ENCODE results near the gene NUMB. TPM values are rescaled to one million over a fixed set of nuclear protein-coding genes. Genes with fewer than 3 reads are reported as not detected.

Gene NUMB
- total RNA-seq, 1 experiment from 2014 or later = 46.5 TPM

GRCh38 chr14:73238941-73239340 is 219.4 kb downstream of the NUMB start:
- Histone ChIP-seq H3K4ac (ENCODE audit: low read depth, low read length) (no peak overlapping the region), H2BK15ac (ENCODE audit: low read depth, low read length) (no peak overlapping the region), H3K27ac (ENCODE audit: insufficient read length, low read depth, low read length) (no peak overlapping the region), H2BK20ac (ENCODE audit: low read depth, low read length, poor library complexity, severe bottlenecking) (no peak overlapping the region), H2BK12ac (ENCODE audit: insufficient read length, low read depth, low read length) (no peak overlapping the region), H3T11ph (ENCODE audit: low read length) (no peak overlapping the region), H2BK5ac (ENCODE audit: insufficient read length, low read length) (no peak overlapping the region), H3K79me2 (ENCODE audit: insufficient read depth, low read length) (no peaks in the 10 kb centered on the region), H4K91ac (ENCODE audit: insufficient read length, low read depth, low read length) (no peak overlapping the region), H3K18ac (ENCODE audit: insufficient read length, low read depth, low read length) (no peak overlapping the region), H4K8ac (replicated peaks; ENCODE audit: insufficient read length, low read depth, low read length) (no peak overlapping the region), H4K20me1 (ENCODE audit: control insufficient read depth, insufficient read depth, insufficient read length) (no peaks in the 10 kb centered on the region), H3K79me1 (ENCODE audit: insufficient read depth, low read depth, low read length, poor library complexity, severe bottlenecking) (no peaks in the 10 kb centered on the region), H3K14ac (ENCODE audit: insufficient read depth, low read length) (no peak overlapping the region), H3K27me3 (ENCODE audit: insufficient read depth, low read length) (peaks cover 20% of the 10 kb centered on the region), H2AFZ (ENCODE audit: low read length) (no peak overlapping the region), H2BK120ac (ENCODE audit: low read depth, low read length, poor library complexity, severe bottlenecking) (no peak overlapping the region), H3K23me2 (ENCODE audit: insufficient read length, low read depth, low read length, poor library complexity, severe bottlenecking) (peaks cover 16% of the 10 kb centered on the region), H3K23ac (ENCODE audit: insufficient read length, low read depth, low read length) (no peak overlapping the region), H3K9ac (ENCODE audit: extremely low read depth, insufficient read length, low read length) (no peak overlapping the region), H3K56ac (ENCODE audit: insufficient read length, low read depth, low read length) (no peak overlapping the region), H2AK5ac (ENCODE audit: insufficient read length, low read length) (no peak overlapping the region), H3K9me3 (ENCODE audit: control insufficient read depth, low read depth, low read length) (no peaks in the 10 kb centered on the region), H3K4me1 (ENCODE audit: insufficient read depth, low read length) (peaks cover 4% of the 10 kb centered on the region; the same call in 1 of the 2 replicates), H3K4me2 (ENCODE audit: insufficient read depth, insufficient read length, low read length) (peak overlapping the region; percentile 47), H4K5ac (ENCODE audit: insufficient read length, low read depth, low read length) (no peak overlapping the region)
- Mint-ChIP-seq H3K4me3 (peak overlapping the region; percentile 55 to 77), H3K27ac (no peak overlapping the region), H3K4me1 (peaks cover 50 to 59% of the 10 kb centered on the region in 2 experiments), H3K27me3 (ENCODE audit: low read depth) (peaks cover 71% of the 10 kb centered on the region), H3K9me3 (no peaks in the 10 kb centered on the region; a peak in 1 of 5 replicates), H3K36me3 (ENCODE audit: insufficient read depth in 1 of 3, low read depth in 3 of 3) (peaks cover 0 to 3% (median 0%) of the 10 kb centered on the region in 3 experiments; a peak in 1 of 7 replicates)
- no CpG with 5 or more reads among the region's 11 CpGs for WGBS (ENCODE audit: extremely low coverage, insufficient read length, low lambda C conversion rate)
- TF ChIP-seq, protein P1, sequence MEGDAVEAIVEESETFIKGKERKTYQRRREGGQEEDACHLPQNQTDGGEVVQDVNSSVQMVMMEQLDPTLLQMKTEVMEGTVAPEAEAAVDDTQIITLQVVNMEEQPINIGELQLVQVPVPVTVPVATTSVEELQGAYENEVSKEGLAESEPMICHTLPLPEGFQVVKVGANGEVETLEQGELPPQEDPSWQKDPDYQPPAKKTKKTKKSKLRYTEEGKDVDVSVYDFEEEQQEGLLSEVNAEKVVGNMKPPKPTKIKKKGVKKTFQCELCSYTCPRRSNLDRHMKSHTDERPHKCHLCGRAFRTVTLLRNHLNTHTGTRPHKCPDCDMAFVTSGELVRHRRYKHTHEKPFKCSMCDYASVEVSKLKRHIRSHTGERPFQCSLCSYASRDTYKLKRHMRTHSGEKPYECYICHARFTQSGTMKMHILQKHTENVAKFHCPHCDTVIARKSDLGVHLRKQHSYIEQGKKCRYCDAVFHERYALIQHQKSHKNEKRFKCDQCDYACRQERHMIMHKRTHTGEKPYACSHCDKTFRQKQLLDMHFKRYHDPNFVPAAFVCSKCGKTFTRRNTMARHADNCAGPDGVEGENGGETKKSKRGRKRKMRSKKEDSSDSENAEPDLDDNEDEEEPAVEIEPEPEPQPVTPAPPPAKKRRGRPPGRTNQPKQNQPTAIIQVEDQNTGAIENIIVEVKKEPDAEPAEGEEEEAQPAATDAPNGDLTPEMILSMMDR (conservative IDR thresholded peaks at IDR 0.05) = no peak
- DNase-seq = no peak
